ENCODE results near the gene DMGDH. TPM values are rescaled to one million over a fixed set of nuclear protein-coding genes. Genes with fewer than 3 reads are reported as not detected.

The DMGDH gene
- not detected in 2 replicates for total RNA-seq

DNA sequence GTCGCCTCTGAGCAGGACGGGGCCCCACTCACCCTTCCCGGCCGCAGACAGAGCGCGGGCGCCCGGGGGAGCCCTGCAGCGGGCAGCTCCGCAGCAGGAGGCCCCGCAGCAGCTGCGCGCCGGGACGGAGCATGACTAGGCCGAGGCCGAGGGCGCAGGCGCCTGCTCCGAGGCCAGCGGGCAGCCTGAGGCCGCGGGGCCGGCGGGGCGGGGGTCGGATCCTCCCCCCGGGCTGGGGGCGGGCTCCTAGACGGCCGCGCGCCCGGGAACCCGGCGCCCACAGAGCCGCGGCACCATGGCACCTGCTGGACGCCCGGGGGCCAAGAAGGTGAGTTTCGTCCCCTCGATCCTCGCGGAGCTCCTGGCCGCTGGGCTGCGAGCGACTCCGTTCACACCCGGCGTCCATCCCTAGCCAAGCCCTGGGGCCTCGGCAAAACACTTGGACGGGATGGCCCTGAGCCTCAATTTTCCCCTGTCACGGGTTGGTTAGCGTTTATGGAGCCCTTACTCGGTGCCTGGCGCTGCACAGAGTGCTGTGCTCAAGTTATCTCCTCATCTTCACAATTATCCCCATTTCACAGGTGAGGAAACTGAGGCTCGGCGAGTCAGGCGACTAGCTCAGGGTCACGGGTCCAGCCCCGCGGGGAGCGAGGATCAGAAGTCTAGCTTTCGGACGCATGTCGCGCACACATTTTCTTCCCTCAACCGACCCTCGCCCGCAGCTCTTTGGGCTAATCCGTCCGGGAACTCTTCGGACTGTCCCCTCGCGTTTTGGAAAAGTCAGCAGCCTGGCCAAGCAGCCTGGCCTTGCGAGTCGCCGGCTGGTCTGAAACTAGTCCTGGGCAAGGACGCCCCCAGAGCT is at the start of gene DMGDH, which contains the start of gene BHMT2:
DMGDH (minus strand) TSS at position 187 of the 862 bp plus-strand sequence; CDS start at position 133, 54 bp downstream.
BHMT2 (plus strand) TSS at position 280 of the 862 bp plus-strand sequence; CDS start at position 296, 16 bp downstream.
- Mint-ChIP-seq H3K27me3 (peaks cover 28% of the 10 kb centered on the region), H3K4me3 (no peak within 1 kb of the TSS), H3K4me1 (no peaks in the 10 kb centered on the region), H3K27ac (no peak within 1 kb of the TSS), H3K9me3 (no peaks in the 10 kb centered on the region), H3K36me3 (ENCODE audit: low read depth) (no peaks in the 10 kb centered on the region)
- intact Hi-C loops (cut with micrococcal nuclease), result no loop called here
- no peak for DNase-seq

DNA sequence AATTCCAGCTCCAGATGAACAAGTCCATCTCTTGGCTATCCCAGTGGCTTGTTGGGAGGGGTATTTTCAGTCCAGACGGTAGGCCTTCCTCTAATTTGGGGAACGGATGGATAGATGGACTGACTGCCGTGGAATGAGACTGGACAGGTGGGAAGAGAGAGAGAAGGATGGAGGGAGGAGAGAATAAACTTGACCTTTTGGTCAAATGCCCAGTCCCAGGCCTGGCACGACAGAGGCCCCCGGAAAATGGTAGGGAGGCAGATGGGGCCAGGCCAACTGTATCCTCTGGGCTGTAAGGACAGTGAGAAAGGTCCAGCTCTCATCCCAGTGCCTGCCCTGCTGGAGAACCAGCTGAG is 43.2 kb upstream of the DMGDH start:
- intact Hi-C loops (cut with micrococcal nuclease), result loop anchor here (5.0 kb wide), 1 partner anchor 210 kb away; no protein-coding TSS in a partner anchor
- no peaks in the 10 kb centered on the region for H3K9me3 Mint-ChIP-seq
- no peaks in the 10 kb centered on the region for H3K36me3 Mint-ChIP-seq (ENCODE audit: low read depth)
- H3K27me3 Mint-ChIP-seq, result peaks cover 58% of the 10 kb centered on the region
- DNase-seq, result no peak
- H3K27ac Mint-ChIP-seq, result no peak overlapping the region
- no peak overlapping the region for H3K4me3 Mint-ChIP-seq
- H3K4me1 Mint-ChIP-seq, result no peaks in the 10 kb centered on the region

GRCh38 chr5:79111960-79112702 is 42.7 kb upstream of the DMGDH start:
- H3K27me3 Mint-ChIP-seq, result peaks cover 63% of the 10 kb centered on the region
- no peak for DNase-seq
- no peak overlapping the region for H3K4me3 Mint-ChIP-seq
- intact Hi-C loops (cut with micrococcal nuclease), result loop anchor here (5.0 kb wide), 1 partner anchor 210 kb away; no protein-coding TSS in a partner anchor
- H3K36me3 Mint-ChIP-seq (ENCODE audit: low read depth), result no peaks in the 10 kb centered on the region
- no peaks in the 10 kb centered on the region for H3K9me3 Mint-ChIP-seq
- H3K27ac Mint-ChIP-seq, result no peak overlapping the region
- H3K4me1 Mint-ChIP-seq, result peaks cover under 1% of the 10 kb centered on the region

DNA sequence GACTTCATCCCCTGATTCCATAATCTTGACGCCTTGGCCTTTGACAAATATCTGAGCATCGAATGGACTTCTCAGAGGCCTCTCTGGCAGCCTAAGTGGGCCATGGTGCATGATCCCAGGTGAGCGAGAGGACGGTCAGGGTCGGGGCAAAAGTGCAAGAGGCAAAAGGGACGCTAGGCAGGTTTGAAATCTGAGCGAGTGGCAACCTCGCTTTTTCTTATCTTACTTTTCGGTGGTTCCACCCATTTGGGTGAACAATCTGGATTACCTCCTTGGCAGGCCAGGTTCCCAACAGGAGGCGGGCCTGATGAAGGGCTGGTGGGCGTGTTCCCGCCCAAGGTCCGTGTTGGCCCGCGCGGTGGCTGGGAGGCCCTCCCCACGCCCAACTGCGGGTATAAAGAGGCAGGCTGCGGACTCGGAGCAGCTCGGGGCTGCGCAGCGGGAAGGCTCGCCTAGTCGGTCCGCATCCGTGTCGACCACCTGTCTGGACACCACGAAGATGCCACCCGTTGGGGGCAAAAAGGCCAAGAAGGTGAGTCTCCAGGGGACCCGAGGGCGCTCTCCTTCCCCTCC is 42.0 kb upstream of the DMGDH start, which contains the start of gene BHMT:
BHMT (plus strand) TSS at position 423 of the 573 bp plus-strand sequence; CDS start at position 500, 77 bp downstream.
- intact Hi-C loops (cut with micrococcal nuclease), result loop anchor here (5.0 kb wide), 1 partner anchor 209 kb away; no protein-coding TSS in a partner anchor
- H3K4me1 Mint-ChIP-seq, result peaks cover 3% of the 10 kb centered on the region

GRCh38 chr5:79109527-79110492 is 40.3 kb upstream of the DMGDH start:
- no peak overlapping the region for H3K27ac Mint-ChIP-seq
- H3K4me3 Mint-ChIP-seq, result no peak overlapping the region
- no peaks in the 10 kb centered on the region for H3K36me3 Mint-ChIP-seq (ENCODE audit: low read depth)
- intact Hi-C loops (cut with micrococcal nuclease), result loop anchor here (2.0 to 5.0 kb wide), 2 partner anchors 85 to 208 kb away; no protein-coding TSS in a partner anchor
- H3K27me3 Mint-ChIP-seq, result peaks cover 63% of the 10 kb centered on the region
- DNase-seq, result peak; percentile 67
- no peaks in the 10 kb centered on the region for H3K9me3 Mint-ChIP-seq
- H3K4me1 Mint-ChIP-seq, result peaks cover 3% of the 10 kb centered on the region

More for the DNA sequence above, 42.0 kb upstream of the DMGDH start, which contains the start of gene BHMT:
- peaks cover 65% of the 10 kb centered on the region for H3K27me3 Mint-ChIP-seq
- no peaks in the 10 kb centered on the region for H3K9me3 Mint-ChIP-seq
- DNase-seq, result no peak
- H3K27ac Mint-ChIP-seq, result no peak within 1 kb of the TSS
- H3K4me3 Mint-ChIP-seq, result no peak within 1 kb of the TSS
- H3K36me3 Mint-ChIP-seq (ENCODE audit: low read depth), result no peaks in the 10 kb centered on the region

DNA sequence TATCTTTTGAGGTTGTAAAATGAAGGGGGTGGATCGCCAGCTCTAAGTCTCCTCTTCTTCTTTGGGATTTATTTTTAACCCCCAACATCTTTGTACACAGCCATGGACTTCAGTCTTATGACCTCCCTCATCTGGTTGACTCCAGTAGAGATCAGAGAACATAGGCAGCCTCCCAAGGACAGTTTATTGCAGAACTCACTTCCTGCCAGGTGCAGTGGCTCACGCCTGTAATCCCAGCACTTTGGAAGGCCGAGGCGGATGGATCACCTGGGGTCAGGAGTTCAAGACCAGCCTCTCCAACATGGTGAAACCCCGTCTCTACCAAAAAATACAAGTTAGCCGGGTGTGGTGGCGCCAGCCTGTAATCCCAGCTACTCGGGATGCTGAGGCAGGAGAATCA is 39.3 kb upstream of the DMGDH start:
- no peak for DNase-seq
- Mint-ChIP-seq H3K4me1 (peaks cover 3% of the 10 kb centered on the region), H3K27me3 (peaks cover 61% of the 10 kb centered on the region), H3K9me3 (no peaks in the 10 kb centered on the region), H3K36me3 (ENCODE audit: low read depth) (no peaks in the 10 kb centered on the region), H3K27ac (no peak overlapping the region), H3K4me3 (no peak overlapping the region)
- intact Hi-C loops (cut with micrococcal nuclease), result loop anchor here (2.0 kb wide), 1 partner anchor 84 kb away; no protein-coding TSS in a partner anchor

DNA sequence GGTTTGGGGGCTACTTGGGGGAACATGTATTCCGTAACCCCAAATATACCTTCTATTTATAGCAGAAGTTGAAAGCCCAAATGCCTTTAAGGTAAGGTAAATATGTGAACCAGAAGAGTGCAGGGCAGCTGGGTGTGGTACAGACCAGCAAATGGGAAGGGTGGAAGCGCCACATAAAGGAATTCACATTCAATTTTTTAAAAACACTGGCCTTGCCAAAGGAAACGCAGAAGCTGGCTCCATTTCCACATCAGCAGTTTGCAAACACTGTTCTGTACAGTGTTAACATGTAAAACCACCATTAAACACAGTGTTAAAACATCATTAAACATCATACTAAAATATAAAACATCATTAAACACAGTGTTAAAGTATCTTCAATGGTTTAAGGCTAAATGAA is 38.6 kb upstream of the DMGDH start:
- intact Hi-C loops (cut with micrococcal nuclease), result loop anchor here (2.0 kb wide), 1 partner anchor 83 kb away; no protein-coding TSS in a partner anchor
- H3K9me3 Mint-ChIP-seq, result no peaks in the 10 kb centered on the region

DNA sequence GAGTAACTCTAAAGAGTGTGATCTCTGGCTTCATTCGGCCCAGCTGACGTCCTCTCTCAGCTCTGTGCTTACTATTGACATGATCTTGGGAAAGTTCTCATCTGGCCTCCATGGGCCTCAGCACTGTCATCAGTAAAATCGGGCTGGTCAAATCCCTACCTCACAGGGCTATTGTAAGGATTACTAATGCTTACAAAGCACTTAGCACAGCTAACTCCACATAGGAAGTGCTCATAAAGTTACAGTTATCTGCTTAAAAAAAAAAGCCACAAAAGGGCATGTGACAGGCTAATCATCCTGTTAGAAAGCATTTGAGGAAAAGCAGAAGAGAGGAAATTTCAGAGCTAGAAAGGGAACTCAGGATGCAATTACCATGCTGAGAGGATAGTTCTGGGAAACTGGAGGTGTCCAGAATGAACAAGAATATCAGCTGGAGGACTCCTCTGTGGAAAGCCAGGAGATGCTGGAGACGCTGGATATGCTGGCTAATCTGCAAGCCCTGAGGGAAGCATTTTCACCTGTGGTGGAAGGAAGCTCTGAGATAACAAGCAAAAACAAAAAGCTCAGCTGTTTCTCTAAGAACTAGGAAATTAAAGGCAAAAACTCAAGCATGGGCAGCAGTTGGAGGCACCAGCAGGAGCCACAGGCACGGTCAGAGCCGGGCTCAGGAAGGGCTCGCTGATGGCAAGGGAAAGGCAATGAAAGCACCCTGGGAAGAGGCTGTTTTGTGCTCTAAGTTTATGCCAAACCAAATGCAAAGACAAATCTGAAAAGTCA is 37.7 kb upstream of the DMGDH start:
- no peaks in the 10 kb centered on the region for H3K9me3 Mint-ChIP-seq
- no peak overlapping the region for H3K4me3 Mint-ChIP-seq
- intact Hi-C loops (cut with micrococcal nuclease), result no loop called here
- peaks cover 51% of the 10 kb centered on the region for H3K27me3 Mint-ChIP-seq
- no peaks in the 10 kb centered on the region for H3K36me3 Mint-ChIP-seq (ENCODE audit: low read depth)
- DNase-seq, result no peak
- peaks cover 3% of the 10 kb centered on the region for H3K4me1 Mint-ChIP-seq
- H3K27ac Mint-ChIP-seq, result no peak overlapping the region

More for the DNA sequence above, 38.6 kb upstream of the DMGDH start:
- Mint-ChIP-seq H3K27me3 (peaks cover 59% of the 10 kb centered on the region), H3K4me3 (no peak overlapping the region), H3K27ac (no peak overlapping the region), H3K36me3 (ENCODE audit: low read depth) (no peaks in the 10 kb centered on the region), H3K4me1 (peaks cover 3% of the 10 kb centered on the region)
- DNase-seq, result no peak

DNA sequence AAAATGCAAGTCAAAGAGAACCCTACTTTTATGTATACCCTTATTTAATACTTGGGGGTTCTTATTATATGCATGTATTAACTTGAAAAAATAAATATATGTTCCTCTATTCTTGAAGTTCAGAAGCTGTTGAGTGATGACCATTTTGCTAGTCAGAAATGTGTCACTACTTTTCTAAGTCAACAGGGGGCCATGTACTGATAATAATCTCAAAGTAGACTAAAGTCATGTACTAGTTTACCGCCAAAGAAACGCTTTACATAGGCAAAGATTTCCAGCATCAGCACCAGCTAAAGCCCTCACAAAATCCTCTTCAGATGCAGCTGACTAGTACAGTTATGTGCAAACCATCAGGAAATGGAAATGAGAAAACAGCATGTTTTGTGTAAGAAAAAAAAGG is 36.4 kb upstream of the DMGDH start:
- peaks cover 38% of the 10 kb centered on the region for H3K27me3 Mint-ChIP-seq
- no peak overlapping the region for H3K4me3 Mint-ChIP-seq
- intact Hi-C loops (cut with micrococcal nuclease), result no loop called here
- no peak overlapping the region for H3K27ac Mint-ChIP-seq
- peaks cover 3% of the 10 kb centered on the region for H3K4me1 Mint-ChIP-seq
- no peaks in the 10 kb centered on the region for H3K36me3 Mint-ChIP-seq (ENCODE audit: low read depth)
- H3K9me3 Mint-ChIP-seq, result no peaks in the 10 kb centered on the region
- no peak for DNase-seq

GRCh38 chr5:79093762-79094161 is 24.3 kb upstream of the DMGDH start:
- no peaks in the 10 kb centered on the region for H3K36me3 Mint-ChIP-seq (ENCODE audit: low read depth)
- no peaks in the 10 kb centered on the region for H3K9me3 Mint-ChIP-seq
- H3K4me3 Mint-ChIP-seq, result no peak overlapping the region
- intact Hi-C loops (cut with micrococcal nuclease), result no loop called here
- no peaks in the 10 kb centered on the region for H3K4me1 Mint-ChIP-seq
- H3K27ac Mint-ChIP-seq, result no peak overlapping the region
- DNase-seq, result no peak
- peaks cover 10% of the 10 kb centered on the region for H3K27me3 Mint-ChIP-seq

GRCh38 chr5:79091064-79091463 is 21.6 kb upstream of the DMGDH start:
- Mint-ChIP-seq H3K4me1 (no peaks in the 10 kb centered on the region), H3K9me3 (no peaks in the 10 kb centered on the region), H3K36me3 (ENCODE audit: low read depth) (no peaks in the 10 kb centered on the region), H3K4me3 (no peak overlapping the region), H3K27ac (no peak overlapping the region), H3K27me3 (peaks cover 14% of the 10 kb centered on the region)
- no peak for DNase-seq
- intact Hi-C loops (cut with micrococcal nuclease), result no loop called here

DNA sequence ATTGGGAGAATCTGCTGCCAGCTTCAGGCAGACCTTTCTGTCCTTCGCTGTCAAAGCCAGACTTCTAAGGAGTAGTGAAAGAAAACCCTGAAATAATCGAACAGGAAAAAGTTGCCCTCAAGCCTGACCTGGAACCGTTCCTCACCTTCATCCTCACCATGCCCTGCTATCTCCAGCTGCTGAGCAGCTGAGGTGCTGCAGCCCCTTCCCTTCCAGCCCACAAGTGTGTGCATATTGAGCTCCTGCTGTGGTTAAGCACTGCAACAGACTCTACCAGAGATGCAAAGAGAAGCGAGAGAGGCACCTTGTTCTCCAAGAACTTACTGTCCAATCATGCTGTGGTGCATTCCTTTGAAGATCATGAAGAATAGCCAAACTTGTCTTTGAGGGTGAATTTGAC is 19.0 kb upstream of the DMGDH start:
- H3K9me3 Mint-ChIP-seq, result no peaks in the 10 kb centered on the region
- no peaks in the 10 kb centered on the region for H3K36me3 Mint-ChIP-seq (ENCODE audit: low read depth)
- no peak for DNase-seq
- H3K27me3 Mint-ChIP-seq, result peaks cover 13% of the 10 kb centered on the region
- no peak overlapping the region for H3K4me3 Mint-ChIP-seq
- H3K27ac Mint-ChIP-seq, result no peak overlapping the region
- intact Hi-C loops (cut with micrococcal nuclease), result no loop called here
- no peaks in the 10 kb centered on the region for H3K4me1 Mint-ChIP-seq
